DOHH2 (cell line): ENCODE results near the gene DAO.

ENCODE experiments used
- H3F3A ChIP-seq: fragments of 200-600 bp; sonication (generic), shearing (Covaris generic); 2 replicates; pipeline ENCODE4 v1.6.0; 2016; ENCODE audit warnings: antibody characterized with exemption, mild to moderate bottlenecking; ENCODE audit not compliant: control insufficient read depth, insufficient read depth
- H3K27ac ChIP-seq: fragments of 200-600 bp; sonication (generic); 2 replicates; pipeline ENCODE4 v1.5.1; 2014; ENCODE audit warnings: low read depth, mild to moderate bottlenecking, low read length, moderate library complexity
- H3K27me3 ChIP-seq: fragments of 200-600 bp; sonication (generic); 2 replicates; pipeline ENCODE4 v1.6.1; 2014; ENCODE audit warnings: mild to moderate bottlenecking, low read length, mixed read lengths; ENCODE audit not compliant: control insufficient read depth
- H3K36me3 ChIP-seq: fragments of 200-600 bp; sonication (generic); 2 replicates; pipeline ENCODE4 v1.6.1; 2014; ENCODE audit warnings: mild to moderate bottlenecking, low read length, moderate library complexity, mixed read lengths; ENCODE audit not compliant: control insufficient read depth
- H3K4me1 ChIP-seq: fragments of 200-600 bp; sonication (generic); 2 replicates; pipeline ENCODE4 v1.6.1; 2014; ENCODE audit warnings: mild to moderate bottlenecking, low read length, mixed read lengths; ENCODE audit not compliant: control insufficient read depth
- H3K4me2 ChIP-seq: fragments of 200-600 bp; sonication (generic); 2 replicates; pipeline ENCODE4 v1.6.0; 2014; ENCODE audit warnings: mild to moderate bottlenecking, low read length, moderate library complexity
- H3K4me3 ChIP-seq: fragments of 200-600 bp; sonication (generic); 2 replicates; pipeline ENCODE4 v1.5.1; 2014; ENCODE audit warnings: mild to moderate bottlenecking, low read length, mixed read lengths
- H3K79me2 ChIP-seq: fragments of 200-600 bp; sonication (generic); 2 replicates; pipeline ENCODE4 v1.6.1; 2014; ENCODE audit warnings: mild to moderate bottlenecking, low read length, mixed read lengths; ENCODE audit not compliant: control insufficient read depth
- H3K9me2 ChIP-seq: fragments of 200-600 bp; sonication (generic); replicated peaks from 2 replicates; pipeline ENCODE4 v1.6.1; 2014; ENCODE audit warnings: mild to moderate bottlenecking, low read length, mixed read lengths; ENCODE audit not compliant: control insufficient read depth
- H3K9me3 ChIP-seq: fragments of 200-600 bp; sonication (generic); 2 replicates; pipeline ENCODE4 v1.6.1; 2014; ENCODE audit warnings: antibody characterized with exemption, low read length, mixed read lengths; ENCODE audit not compliant: control insufficient read depth, insufficient read depth
- H4K20me1 ChIP-seq: fragments of 200-600 bp; sonication (generic); 2 replicates; pipeline ENCODE4 v1.6.0; 2014; ENCODE audit warnings: low read depth, mild to moderate bottlenecking, antibody characterized with exemption, low read length, moderate library complexity; ENCODE audit not compliant: control insufficient read depth, insufficient read depth
- CTCF ChIP-seq: fragments of 200-600 bp; sonication (generic); IDR thresholded peaks from one replicate; pipeline ENCODE4 v1.5.1; 2014; ENCODE audit warnings: antibody characterized with exemption, mild to moderate bottlenecking, low read depth, low read length; ENCODE audit not compliant: poor library complexity, severe bottlenecking
- EZH2phosphoT487 ChIP-seq: fragments of 200-600 bp; sonication (generic); IDR thresholded peaks from 2 replicates; pipeline ENCODE4 v1.6.1; 2017; ENCODE audit warnings: borderline replicate concordance, mild to moderate bottlenecking, antibody characterized with exemption, low read length, moderate library complexity, mixed read lengths

Gene DAO

GRCh38 chr12:108939594-108939993 is 59.7 kb downstream of the DAO start:
- no peaks in the 10 kb centered on the region for H3K36me3 ChIP-seq
- H3K79me2 ChIP-seq = no peaks in the 10 kb centered on the region
- peaks cover 13% of the 10 kb centered on the region for H3K4me1 ChIP-seq
- TF ChIP-seq EZH2phosphoT487 (no peak), CTCF (no peak)
- no peak overlapping the region for H3K4me3 ChIP-seq
- H4K20me1 ChIP-seq = no peaks in the 10 kb centered on the region
- H3K27ac ChIP-seq = no peak overlapping the region
- H3K9me3 ChIP-seq = no peaks in the 10 kb centered on the region
- no peak overlapping the region for H3K4me2 ChIP-seq
- H3K9me2 ChIP-seq = no peaks in the 10 kb centered on the region
- no peaks in the 10 kb centered on the region for H3K27me3 ChIP-seq
- H3F3A ChIP-seq = no peaks in the 10 kb centered on the region

- no peaks in the 10 kb centered on the region for H3K9me2 ChIP-seq
- H3K36me3 ChIP-seq = no peaks in the 10 kb centered on the region
- peaks cover 7% of the 10 kb centered on the region for H3K4me1 ChIP-seq
- H3K4me3 ChIP-seq = no peak overlapping the region
- no peaks in the 10 kb centered on the region for H3K9me3 ChIP-seq
- no peaks in the 10 kb centered on the region for H3K79me2 ChIP-seq
- no peaks in the 10 kb centered on the region for H3F3A ChIP-seq
- H3K27ac ChIP-seq = no peak overlapping the region
- H4K20me1 ChIP-seq = no peaks in the 10 kb centered on the region
- TF ChIP-seq CTCF (no peak), EZH2phosphoT487 (no peak)
- H3K27me3 ChIP-seq = no peaks in the 10 kb centered on the region
- H3K4me2 ChIP-seq = no peak overlapping the region
Measured at GRCh38 chr12:108940138-108940537, 60.2 kb downstream of the DAO start.

DNA sequence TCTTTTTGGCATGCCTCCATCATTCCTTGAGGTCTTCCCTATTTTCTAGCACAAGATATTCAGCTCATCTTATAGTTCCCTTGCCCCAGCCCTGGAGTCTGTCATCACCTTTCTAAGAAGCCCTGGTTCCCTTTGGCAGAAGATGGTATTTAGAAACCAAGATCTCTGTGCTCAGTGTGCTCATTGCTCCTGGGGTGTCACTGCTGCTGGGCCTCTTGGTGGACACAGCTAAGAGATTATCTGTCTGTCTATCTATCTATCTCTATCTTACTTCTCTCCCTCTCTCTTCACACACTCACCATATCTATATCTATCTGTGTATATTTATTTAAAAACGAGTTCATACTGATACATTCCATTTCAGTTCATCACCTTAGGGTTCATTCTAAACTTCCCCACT is 67.2 kb downstream of the DAO start:
- Histone ChIP-seq H3K9me2 (no peaks in the 10 kb centered on the region), H3K27ac (no peak overlapping the region), H3F3A (no peaks in the 10 kb centered on the region), H3K27me3 (no peaks in the 10 kb centered on the region), H3K4me3 (no peak overlapping the region), H4K20me1 (no peaks in the 10 kb centered on the region), H3K79me2 (no peaks in the 10 kb centered on the region), H3K36me3 (no peaks in the 10 kb centered on the region), H3K9me3 (no peaks in the 10 kb centered on the region), H3K4me2 (no peak overlapping the region), H3K4me1 (peaks cover 8% of the 10 kb centered on the region)
- TF ChIP-seq CTCF (no peak), EZH2phosphoT487 (no peak)

GRCh38 chr12:108948367-108948766 is 68.5 kb downstream of the DAO start:
- Histone ChIP-seq H3K4me1 (peaks cover 8% of the 10 kb centered on the region), H4K20me1 (no peaks in the 10 kb centered on the region), H3K36me3 (no peaks in the 10 kb centered on the region), H3K27me3 (no peaks in the 10 kb centered on the region), H3K79me2 (no peaks in the 10 kb centered on the region), H3K4me3 (no peak overlapping the region), H3K27ac (no peak overlapping the region), H3K4me2 (no peak overlapping the region), H3K9me2 (no peaks in the 10 kb centered on the region), H3K9me3 (no peaks in the 10 kb centered on the region), H3F3A (no peaks in the 10 kb centered on the region)
- TF ChIP-seq EZH2phosphoT487 (no peak), CTCF (no peak)
